Testis (tissue), 3 donors: ENCODE data around the gene TULP1. TPM values are rescaled to one million over a fixed set of nuclear protein-coding genes. Genes with fewer than 3 reads are reported as not detected.
A peak's percentile ranks its signal among the peaks of the same experiment; 100 is the strongest.

Source experiments
- DNase-seq: peaks from one replicate; pipeline ENCODE4 v3.0.0-alpha.2; 2019
- H3K27ac ChIP-seq, 2 donors: fragments of 200-600 bp; sonication (generic); one replicate each; pipeline ENCODE4 v1.5.1; 2019
- H3K27me3 ChIP-seq: fragments of 200-600 bp; sonication (generic); one replicate; pipeline ENCODE4 v1.5.1; 2019
- H3K36me3 ChIP-seq: fragments of 200-600 bp; sonication (generic); one replicate; pipeline ENCODE4 v1.5.1; 2017; ENCODE audit warnings: low read depth; ENCODE audit errors: missing control alignments
- H3K4me1 ChIP-seq: fragments of 200-600 bp; sonication (generic); one replicate; pipeline ENCODE4 v1.5.1; 2019
- H3K4me3 ChIP-seq, 2 donors: fragments of 200-600 bp; sonication (generic); one replicate each; pipeline ENCODE4 v1.5.1; 2017 to 2019
- H3K9me3 ChIP-seq: fragments of 200-600 bp; sonication (generic); one replicate; pipeline ENCODE4 v1.5.1; 2017
- CTCF ChIP-seq, 3 experiments: fragments of 450-650 bp in 2 of 3; fragments of 200-600 bp in 1 of 3; sonication (generic) in 1 of 3; IDR thresholded peaks; one replicate each; pipeline ENCODE4 v1.5.1; 2016 to 2019; ENCODE audit warnings: antibody characterized with exemption in 3 of 3, mild to moderate bottlenecking in 2 of 3, moderate library complexity in 1 of 3
- POLR2A ChIP-seq: fragments of 450-650 bp; IDR thresholded peaks from one replicate; pipeline ENCODE4 v1.6.1; 2017; ENCODE audit warnings: antibody characterized with exemption, mild to moderate bottlenecking, moderate library complexity
- WGBS, 2 donors: methylation state at CpG; one replicate each; pipeline ENCODE4 v1.1.5; 2018; 5-methylcytosine and 5-hydroxymethylcytosine counted together
- intact Hi-C: fragments of 100-400 bp; cut with DNase I; formaldehyde crosslinking; loops from one replicate; pipeline ENCODE4 v1.15.1; 2023; ENCODE audit warnings: low total_unique reads
- polyA plus RNA-seq: library from polyadenylated mRNA; stranded (reverse); fragments of 350-450 nt; fragmentation: Illumina TruSeq; extraction: RNeasy Lipid Tissue Mini Kit (QIAGEN cat#74804); gene quantifications from one replicate; pipeline ENCODE4 v1.2.3, GENCODE V29; 2014; ENCODE audit warnings: low read depth, low replicate concordance; ENCODE audit not compliant: insufficient read depth
- total RNA-seq, 2 donors: library from RNA; depleted of rRNA; stranded (reverse); fragments of >200 nt; gene quantifications; one replicate each; pipeline ENCODE4 v1.2.3, GENCODE V29; 2016

Gene TULP1
- total and polyA plus RNA-seq, 3 donors from 2014 or later: 0.53 to 2.4 (median 0.87) TPM

DNA sequence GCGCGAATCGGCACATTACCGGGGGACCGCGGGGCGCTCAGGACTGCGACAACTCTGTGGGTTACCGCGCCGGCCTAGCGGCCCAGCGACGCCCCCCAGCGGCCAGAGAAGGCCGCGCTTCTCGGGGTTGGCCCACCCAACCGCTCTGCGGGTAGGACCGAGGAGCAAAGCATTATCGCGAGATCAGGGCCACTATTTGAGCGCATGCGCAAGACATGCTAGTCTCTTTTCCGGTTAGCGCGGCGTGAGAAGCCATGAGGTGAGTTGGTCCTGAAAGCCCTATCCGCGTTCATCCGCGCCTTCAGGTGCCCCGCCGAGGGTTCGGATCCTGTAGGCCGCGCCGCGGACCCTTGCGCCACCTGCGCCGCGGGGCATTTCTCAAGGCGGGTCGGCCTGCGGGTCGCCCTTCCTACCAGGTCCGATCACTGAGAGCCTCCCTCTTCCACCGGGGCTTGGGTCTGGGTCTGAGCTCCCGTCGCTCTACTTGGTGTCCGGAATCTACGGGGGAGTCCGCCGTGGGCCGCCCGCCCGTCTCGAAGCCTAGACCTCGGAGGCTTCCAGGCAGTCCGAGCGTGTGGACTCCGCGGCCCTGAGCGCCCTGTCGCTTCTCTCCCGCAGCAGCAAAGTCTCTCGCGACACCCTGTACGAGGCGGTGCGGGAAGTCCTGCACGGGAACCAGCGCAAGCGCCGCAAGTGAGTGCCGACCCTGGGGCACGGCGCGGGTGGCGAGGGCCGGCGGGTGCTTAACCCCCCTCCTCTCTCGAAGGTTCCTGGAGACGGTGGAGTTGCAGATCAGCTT is 44.3 kb downstream of the TULP1 start, which contains the start of gene RPL10A:
Gene RPL10A (plus strand): TSS at position 221 of the 799 bp plus-strand sequence. CDS start 34 bp downstream, at position 255.
- intact Hi-C loops: no loop called here
- H3K27ac ChIP-seq: peak within 1 kb of the TSS; percentile 83 to 84
- H3K4me1 ChIP-seq: peaks cover 29% of the 10 kb centered on the region
- DNase-seq: peak; percentile 98
- no peaks in the 10 kb centered on the region for H3K36me3 ChIP-seq
- TF ChIP-seq POLR2A: peak; percentile 77
- peak; percentile 96 to 98 (median 96) for TF ChIP-seq CTCF (IDR thresholded peaks at IDR 0.05)
- 0% methylated on average over 39 to 69 of the region's 86 CpGs for WGBS, 2 donors
- H3K27me3 ChIP-seq: no peaks in the 10 kb centered on the region
- peak within 1 kb of the TSS; percentile 73 to 87 for H3K4me3 ChIP-seq
- no peaks in the 10 kb centered on the region for H3K9me3 ChIP-seq

DNA sequence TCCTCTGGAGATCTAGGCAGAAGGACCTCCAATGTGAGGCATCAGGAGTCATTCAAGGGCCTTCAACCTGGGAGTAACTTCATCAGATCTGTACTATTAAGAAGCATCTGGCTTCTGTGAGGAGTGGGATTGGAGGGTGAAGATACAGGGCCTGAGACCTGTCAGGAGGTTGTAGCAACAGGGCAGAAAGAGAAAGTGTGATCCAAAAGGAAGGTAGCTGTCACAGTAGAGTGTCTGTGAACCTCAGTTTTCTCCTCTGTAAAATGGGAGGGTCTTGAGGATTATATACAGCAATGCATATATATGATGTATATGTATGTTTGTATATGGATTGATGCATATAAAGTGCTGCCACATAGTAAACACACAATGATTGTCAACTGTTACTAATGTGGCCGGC is 47.0 kb downstream of the TULP1 start:
- no peaks in the 10 kb centered on the region for H3K36me3 ChIP-seq
- no peak overlapping the region for H3K4me3 ChIP-seq
- no peak for DNase-seq
- no peaks in the 10 kb centered on the region for H3K9me3 ChIP-seq
- peaks cover 15% of the 10 kb centered on the region for H3K4me1 ChIP-seq
- intact Hi-C loops: no loop called here
- 86 to 95% methylated on average over 1 of the region's 1 CpG for WGBS, 2 donors
- H3K27ac ChIP-seq: no peak overlapping the region
- no peak for TF ChIP-seq CTCF (IDR thresholded peaks at IDR 0.05)
- no peak for TF ChIP-seq POLR2A
- H3K27me3 ChIP-seq: no peaks in the 10 kb centered on the region

DNA sequence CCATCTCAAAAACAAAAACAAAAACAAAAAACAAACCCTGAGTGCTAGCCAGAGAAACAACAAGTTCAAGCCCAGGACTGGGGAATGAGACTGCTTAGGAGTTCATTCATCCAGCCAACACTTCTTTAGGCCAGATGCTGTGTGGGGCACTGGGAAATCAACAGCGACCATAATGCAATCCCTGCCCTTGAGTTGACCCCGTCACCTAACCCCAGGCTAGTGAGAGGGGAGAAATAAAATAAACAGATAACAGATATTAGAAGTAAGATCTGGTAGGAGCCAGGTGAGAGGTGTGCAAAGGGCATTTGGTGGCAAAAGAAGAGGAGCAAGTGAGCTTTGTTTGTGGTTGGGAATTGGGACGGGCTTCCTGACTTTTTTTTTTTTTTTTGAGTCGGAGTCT is 49.4 kb downstream of the TULP1 start:
- no peak for TF ChIP-seq POLR2A
- no peak for TF ChIP-seq CTCF (IDR thresholded peaks at IDR 0.05)
- Histone ChIP-seq H3K27ac (no peak overlapping the region), H3K27me3 (no peaks in the 10 kb centered on the region), H3K36me3 (no peaks in the 10 kb centered on the region), H3K4me3 (no peak overlapping the region), H3K9me3 (no peaks in the 10 kb centered on the region), H3K4me1 (peaks cover 4% of the 10 kb centered on the region)
- 88 to 95% methylated on average over 4 of the region's 4 CpGs for WGBS, 2 donors
- intact Hi-C loops: no loop called here
- DNase-seq: no peak

GRCh38 chr6:35461270-35461669 is 51.4 kb downstream of the TULP1 start:
- intact Hi-C loops: no loop called here
- TF ChIP-seq POLR2A (no peak), CTCF (IDR thresholded peaks at IDR 0.05) (no peak)
- 80 to 98% methylated on average over 3 of the region's 3 CpGs for WGBS, 2 donors
- Histone ChIP-seq H3K4me1 (no peaks in the 10 kb centered on the region), H3K27ac (no peak overlapping the region), H3K9me3 (no peaks in the 10 kb centered on the region), H3K27me3 (no peaks in the 10 kb centered on the region), H3K4me3 (no peak overlapping the region), H3K36me3 (no peaks in the 10 kb centered on the region)
- no peak for DNase-seq

DNA sequence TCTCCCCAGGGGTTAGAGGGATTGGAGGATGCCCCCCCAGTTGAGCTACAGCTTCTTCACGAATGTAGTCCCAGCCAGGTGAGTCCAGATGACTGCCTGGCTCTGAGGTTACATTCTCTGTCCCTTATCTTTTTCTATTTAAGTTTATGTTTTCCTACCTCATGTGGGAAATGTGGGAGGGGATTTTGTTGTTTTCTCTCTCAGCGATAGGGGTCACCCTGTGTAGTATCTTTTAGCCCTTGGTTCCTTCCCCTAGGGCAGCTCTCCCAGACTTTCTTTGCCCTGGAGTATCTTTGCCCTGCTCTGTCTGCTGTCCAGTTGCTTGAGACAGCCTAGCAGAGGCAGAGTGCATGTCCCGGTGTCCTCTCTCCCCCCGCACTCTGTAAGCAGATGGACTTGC is 54.8 kb downstream of the TULP1 start:
- Histone ChIP-seq H3K4me3 (no peak overlapping the region), H3K9me3 (no peaks in the 10 kb centered on the region), H3K27me3 (no peaks in the 10 kb centered on the region), H3K36me3 (no peaks in the 10 kb centered on the region), H3K27ac (no peak overlapping the region), H3K4me1 (peaks cover 8% of the 10 kb centered on the region)
- DNase-seq: no peak
- intact Hi-C loops: no loop called here
- WGBS, 2 donors: 90% methylated on average over 4 of the region's 4 CpGs
- no peak for TF ChIP-seq CTCF (IDR thresholded peaks at IDR 0.05)
- no peak for TF ChIP-seq POLR2A
